ENCODE data around the gene DENND1B. TPM values are rescaled to one million over a fixed set of nuclear protein-coding genes. Genes with fewer than 3 reads are reported as not detected.

DENND1B gene
- total and polyA plus RNA-seq, 2 experiments from 2014 or later = 3.7 to 18.6 TPM

DNA sequence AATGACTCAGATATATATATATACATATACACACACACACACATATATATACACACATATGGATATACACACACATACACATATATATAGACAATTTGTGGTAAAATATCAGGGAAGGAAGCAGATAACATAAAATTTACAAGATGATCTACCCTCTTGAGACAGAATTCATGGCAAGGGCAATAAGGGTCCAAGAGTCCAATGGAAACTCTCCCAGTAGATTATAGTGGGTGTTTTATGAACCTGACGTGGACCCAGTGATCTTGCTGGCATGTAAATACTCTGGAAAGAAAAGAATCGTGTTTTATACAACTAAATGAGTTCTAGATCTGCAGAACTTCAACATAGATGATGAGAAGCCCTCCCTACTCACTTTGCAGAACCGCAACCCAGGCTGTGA lies 49.3 kb downstream of the DENND1B start:
- WGBS (ENCODE audit: low lambda C conversion rate, missing lambda C conversion rate) = 96% methylated on average over 3 of the region's 3 CpGs
- Histone ChIP-seq H4K20me1 (ENCODE audit: insufficient read depth, poor library complexity, severe bottlenecking) (no peaks in the 10 kb centered on the region), H3K4me1 (ENCODE audit: insufficient read depth) (no peaks in the 10 kb centered on the region), H3K4me3 (no peak overlapping the region), H2AFZ (no peak overlapping the region), H3K27me3 (no peaks in the 10 kb centered on the region), H3K36me3 (replicated peaks; ENCODE audit: insufficient read depth, low read depth) (no peaks in the 10 kb centered on the region), H3K9me3 (ENCODE audit: low read depth) (peaks cover 18% of the 10 kb centered on the region), H3K4me2 (no peak overlapping the region), H3K27ac (no peak overlapping the region), H3K79me2 (peaks cover 12% of the 10 kb centered on the region), H3K9me2 (replicated peaks; ENCODE audit: insufficient read depth) (no peaks in the 10 kb centered on the region)
- TF ChIP-seq, protein P1, sequence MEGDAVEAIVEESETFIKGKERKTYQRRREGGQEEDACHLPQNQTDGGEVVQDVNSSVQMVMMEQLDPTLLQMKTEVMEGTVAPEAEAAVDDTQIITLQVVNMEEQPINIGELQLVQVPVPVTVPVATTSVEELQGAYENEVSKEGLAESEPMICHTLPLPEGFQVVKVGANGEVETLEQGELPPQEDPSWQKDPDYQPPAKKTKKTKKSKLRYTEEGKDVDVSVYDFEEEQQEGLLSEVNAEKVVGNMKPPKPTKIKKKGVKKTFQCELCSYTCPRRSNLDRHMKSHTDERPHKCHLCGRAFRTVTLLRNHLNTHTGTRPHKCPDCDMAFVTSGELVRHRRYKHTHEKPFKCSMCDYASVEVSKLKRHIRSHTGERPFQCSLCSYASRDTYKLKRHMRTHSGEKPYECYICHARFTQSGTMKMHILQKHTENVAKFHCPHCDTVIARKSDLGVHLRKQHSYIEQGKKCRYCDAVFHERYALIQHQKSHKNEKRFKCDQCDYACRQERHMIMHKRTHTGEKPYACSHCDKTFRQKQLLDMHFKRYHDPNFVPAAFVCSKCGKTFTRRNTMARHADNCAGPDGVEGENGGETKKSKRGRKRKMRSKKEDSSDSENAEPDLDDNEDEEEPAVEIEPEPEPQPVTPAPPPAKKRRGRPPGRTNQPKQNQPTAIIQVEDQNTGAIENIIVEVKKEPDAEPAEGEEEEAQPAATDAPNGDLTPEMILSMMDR (IDR thresholded peaks at IDR 0.05; ENCODE audit: poor library complexity) = no peak
- TF ChIP-seq EZH2 (IDR thresholded peaks at IDR 0.05; ENCODE audit: borderline replicate concordance) (no peak), EZH2phosphoT487 (IDR thresholded peaks at IDR 0.05; ENCODE audit: low read depth, severe bottlenecking, unreplicated experiment) (no peak)
- DNase-seq (ENCODE audit: low spot score) = no peak

DNA sequence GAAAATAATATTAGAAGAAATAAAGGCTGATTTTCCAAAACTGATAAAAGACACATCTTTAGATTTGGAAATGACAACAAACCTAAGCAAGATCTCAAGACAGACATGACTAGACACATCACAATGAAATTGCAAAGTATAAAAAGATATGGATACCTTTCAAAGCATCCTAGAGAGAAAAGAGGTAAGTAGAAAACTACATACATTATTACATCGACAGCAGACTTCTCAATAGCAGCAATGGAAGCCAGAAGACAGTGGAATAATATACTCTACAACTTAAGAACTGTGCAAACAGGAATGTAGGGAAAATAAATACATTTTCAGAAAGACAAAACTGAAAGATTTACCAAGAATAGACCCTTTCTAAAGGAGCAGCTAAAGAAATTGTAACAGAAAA lies 50.2 kb downstream of the DENND1B start:
- Histone ChIP-seq H3K27me3 (no peaks in the 10 kb centered on the region), H3K9me2 (replicated peaks; ENCODE audit: insufficient read depth) (no peaks in the 10 kb centered on the region), H3K79me2 (peaks cover 12% of the 10 kb centered on the region), H3K4me3 (no peak overlapping the region), H3K9me3 (ENCODE audit: low read depth) (peaks cover 18% of the 10 kb centered on the region), H3K4me1 (ENCODE audit: insufficient read depth) (no peaks in the 10 kb centered on the region), H3K27ac (no peak overlapping the region), H2AFZ (no peak overlapping the region), H3K4me2 (no peak overlapping the region), H3K36me3 (replicated peaks; ENCODE audit: insufficient read depth, low read depth) (no peaks in the 10 kb centered on the region), H4K20me1 (ENCODE audit: insufficient read depth, poor library complexity, severe bottlenecking) (no peaks in the 10 kb centered on the region)
- no peak for DNase-seq (ENCODE audit: low spot score)
- TF ChIP-seq EZH2phosphoT487 (IDR thresholded peaks at IDR 0.05; ENCODE audit: low read depth, severe bottlenecking, unreplicated experiment) (no peak), EZH2 (IDR thresholded peaks at IDR 0.05; ENCODE audit: borderline replicate concordance) (no peak)
- TF ChIP-seq, protein P1 (IDR thresholded peaks at IDR 0.05; ENCODE audit: poor library complexity) = no peak
- 92% methylated on average over 1 of the region's 1 CpG for WGBS (ENCODE audit: low lambda C conversion rate, missing lambda C conversion rate)

DNA sequence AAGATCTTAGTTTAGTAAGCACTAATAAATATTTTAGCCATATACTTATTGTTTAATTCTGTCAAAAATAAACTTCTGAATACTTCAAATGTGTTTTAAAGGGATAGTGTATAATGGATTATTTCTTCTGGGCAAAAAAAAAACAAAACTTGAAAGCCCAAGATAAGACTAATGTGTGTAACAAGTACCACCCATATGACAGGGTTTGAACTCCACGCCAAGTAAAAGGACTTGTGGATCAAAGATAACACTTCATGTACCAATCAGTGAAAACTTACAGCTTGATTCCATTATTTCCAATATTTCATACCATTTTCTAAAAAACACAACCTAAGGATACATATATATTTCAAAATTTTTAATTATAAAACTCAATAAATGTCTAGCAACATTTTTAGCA lies 59.5 kb downstream of the DENND1B start:
- DNase-seq (ENCODE audit: low spot score) = no peak
- H3K4me2 ChIP-seq = no peak overlapping the region
- H3K9me3 ChIP-seq (ENCODE audit: low read depth) = no peaks in the 10 kb centered on the region
- H3K4me3 ChIP-seq = no peak overlapping the region
- H3K79me2 ChIP-seq = no peaks in the 10 kb centered on the region
- no peaks in the 10 kb centered on the region for H3K4me1 ChIP-seq (ENCODE audit: insufficient read depth)
- no peaks in the 10 kb centered on the region for H3K27me3 ChIP-seq
- no peaks in the 10 kb centered on the region for H3K9me2 ChIP-seq (replicated peaks; ENCODE audit: insufficient read depth)
- no peak overlapping the region for H3K27ac ChIP-seq
- TF ChIP-seq EZH2phosphoT487 (IDR thresholded peaks at IDR 0.05; ENCODE audit: low read depth, severe bottlenecking, unreplicated experiment) (no peak), EZH2 (IDR thresholded peaks at IDR 0.05; ENCODE audit: borderline replicate concordance) (no peak)
- TF ChIP-seq, protein P1 (IDR thresholded peaks at IDR 0.05; ENCODE audit: poor library complexity) = no peak
- no peak overlapping the region for H2AFZ ChIP-seq
- H3K36me3 ChIP-seq (replicated peaks; ENCODE audit: insufficient read depth, low read depth) = no peaks in the 10 kb centered on the region
- 0% methylated on average over 1 of the region's 1 CpG for WGBS (ENCODE audit: low lambda C conversion rate, missing lambda C conversion rate)
- no peaks in the 10 kb centered on the region for H4K20me1 ChIP-seq (ENCODE audit: insufficient read depth, poor library complexity, severe bottlenecking)

DNA sequence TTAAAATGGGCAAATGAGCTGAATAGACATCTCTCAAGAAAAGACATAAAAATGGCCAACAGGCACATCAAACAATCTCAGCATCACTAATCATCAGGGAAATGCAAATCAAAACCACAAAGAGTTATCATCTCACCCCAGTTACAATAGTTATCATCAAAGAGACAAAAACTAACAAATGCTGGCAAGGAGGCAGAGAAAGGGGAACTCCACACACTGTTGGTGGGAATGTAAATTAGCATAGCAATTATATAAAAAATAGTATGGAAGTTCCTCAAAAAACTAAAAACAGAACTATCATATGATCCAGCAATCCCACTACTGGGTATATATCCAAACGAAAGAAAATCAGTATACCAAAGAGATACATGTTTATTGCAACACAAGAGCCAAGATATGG lies 68.7 kb downstream of the DENND1B start:
- H4K20me1 ChIP-seq (ENCODE audit: insufficient read depth, poor library complexity, severe bottlenecking) = no peaks in the 10 kb centered on the region
- H3K79me2 ChIP-seq = peaks cover 2% of the 10 kb centered on the region
- no peaks in the 10 kb centered on the region for H3K27me3 ChIP-seq
- TF ChIP-seq, protein P1 (IDR thresholded peaks at IDR 0.05; ENCODE audit: poor library complexity) = no peak
- no peak for TF ChIP-seq EZH2 (IDR thresholded peaks at IDR 0.05; ENCODE audit: borderline replicate concordance)
- no peaks in the 10 kb centered on the region for H3K9me3 ChIP-seq (ENCODE audit: low read depth)
- no peak overlapping the region for H3K27ac ChIP-seq
- no peaks in the 10 kb centered on the region for H3K36me3 ChIP-seq (replicated peaks; ENCODE audit: insufficient read depth, low read depth)
- H3K9me2 ChIP-seq (replicated peaks; ENCODE audit: insufficient read depth) = no peaks in the 10 kb centered on the region
- WGBS (ENCODE audit: low lambda C conversion rate, missing lambda C conversion rate) = 96% methylated on average over 1 of the region's 1 CpG
- no peaks in the 10 kb centered on the region for H3K4me1 ChIP-seq (ENCODE audit: insufficient read depth)
- no peak overlapping the region for H3K4me3 ChIP-seq
- no peak overlapping the region for H2AFZ ChIP-seq
- no peak overlapping the region for H3K4me2 ChIP-seq
- no peak for DNase-seq (ENCODE audit: low spot score)
